Measurements from ENCODE around the gene TBK1. TPM values are rescaled to one million over a fixed set of nuclear protein-coding genes. Genes with fewer than 3 reads are reported as not detected.

The TBK1 gene
- total and polyA plus RNA-seq, 2 of the 13 experiments (the other 11 are each of a cell fraction or from before 2014, with no cell fraction given), result 10.3 to 25.2 TPM

GRCh38 chr12:64478661-64479060 is 26.7 kb downstream of the TBK1 start:
- Histone ChIP-seq H3K9me3 (ENCODE audit: low read length) (no peaks in the 10 kb centered on the region), H3K4me2 (ENCODE audit: low read depth, low read length) (no peak overlapping the region), H3K36me3 (replicated peaks in 1 of 2; ENCODE audit: control insufficient read depth in 1 of 2, insufficient read depth in 2 of 2, low read length in 2 of 2) (peaks cover 4 to 52% of the 10 kb centered on the region in 2 experiments), H3K4me1 (ENCODE audit: insufficient read depth, low read length) (no peaks in the 10 kb centered on the region), H3K79me2 (ENCODE audit: insufficient read depth, low read length) (peaks cover 8% of the 10 kb centered on the region), H3K4me3 (replicated peaks in 1 of 3; ENCODE audit: insufficient read depth in 1 of 3, low read depth in 2 of 3, low read length in 3 of 3) (no peak overlapping the region), H4K20me1 (ENCODE audit: insufficient read depth, low read length) (no peaks in the 10 kb centered on the region), H3K27me3 (ENCODE audit: control insufficient read depth in 1 of 2, insufficient read depth in 2 of 2, low read length in 2 of 2) (no peaks in the 10 kb centered on the region), H3K9ac (ENCODE audit: insufficient read depth, low read depth, low read length) (no peak overlapping the region), H3K27ac (ENCODE audit: extremely low read length, insufficient read depth, low read length) (no peak overlapping the region), H2AFZ (ENCODE audit: low read length) (no peak overlapping the region)
- CTCF ChIA-PET (ENCODE audit: low intra/inter-chr PET ratio, low total read pairs), result no interaction called here
- no peak for ATAC-seq
- FAIRE-seq, result no peak
- BruUV-seq (replicated peaks), result no TSS peak
- in situ Hi-C loops (cut with HindIII; ENCODE audit: extremely low pct_ligation_motif_present, low pct_unique_long_range_greater_than_20kb) (no loop called here), intact Hi-C loops (cut with micrococcal nuclease; ENCODE audit: unreplicated experiment) (no loop called here)
- no peak for TF ChIP-seq MLX (CRISPR knock-in tag; IDR thresholded peaks at IDR 0.05)
- TF ChIP-seq ZNF337 (CRISPR knock-in tag; IDR thresholded peaks at IDR 0.05; ENCODE audit: borderline replicate concordance, low read depth), result no peak
- TF ChIP-seq BCL6 (CRISPR knock-in tag; IDR thresholded peaks at IDR 0.05), result no peak
- peak; percentile 92 to 95 for TF ChIP-seq MAFK (conservative IDR thresholded peaks at IDR 0.05 in 1 of 2, IDR thresholded peaks at IDR 0.05 in 1 of 2; ENCODE audit: low read length in 2 of 2)
- TF ChIP-seq MAFF (IDR thresholded peaks at IDR 0.05; ENCODE audit: low read depth, low read length), result peak; percentile 94
- no peak for TF ChIP-seq CC2D1A (CRISPR knock-in tag; IDR thresholded peaks at IDR 0.05)
- POLR2A ChIA-PET, result no interaction called here
- DNase-seq (ENCODE audit: low spot score), result no peak

- FAIRE-seq, result no peak
- Histone ChIP-seq H4K20me1 (ENCODE audit: insufficient read depth, low read length) (no peaks in the 10 kb centered on the region), H3K9me3 (ENCODE audit: low read length) (no peaks in the 10 kb centered on the region), H3K27me3 (ENCODE audit: control insufficient read depth in 1 of 2, insufficient read depth in 2 of 2, low read length in 2 of 2) (no peaks in the 10 kb centered on the region), H3K9ac (ENCODE audit: insufficient read depth, low read depth, low read length) (no peak overlapping the region), H3K27ac (ENCODE audit: extremely low read length, insufficient read depth, low read length) (no peak overlapping the region), H3K4me2 (ENCODE audit: low read depth, low read length) (no peak overlapping the region), H3K36me3 (replicated peaks in 1 of 2; ENCODE audit: control insufficient read depth in 1 of 2, insufficient read depth in 2 of 2, low read length in 2 of 2) (peaks cover 4 to 46% of the 10 kb centered on the region in 2 experiments), H3K4me3 (replicated peaks in 1 of 3; ENCODE audit: insufficient read depth in 1 of 3, low read depth in 2 of 3, low read length in 3 of 3) (no peak overlapping the region), H2AFZ (ENCODE audit: low read length) (no peak overlapping the region), H3K79me2 (ENCODE audit: insufficient read depth, low read length) (peaks cover 8% of the 10 kb centered on the region), H3K4me1 (ENCODE audit: insufficient read depth, low read length) (no peaks in the 10 kb centered on the region)
- no peak for ATAC-seq
- TF ChIP-seq SKI (IDR thresholded peaks at IDR 0.05; ENCODE audit: partially characterized antibody) (no peak), HNF1B (CRISPR knock-in tag; IDR thresholded peaks at IDR 0.05) (no peak), ZNF251 (CRISPR knock-in tag; IDR thresholded peaks at IDR 0.05) (no peak), HIVEP1 (CRISPR knock-in tag; IDR thresholded peaks at IDR 0.05) (no peak), ZBTB4 (CRISPR knock-in tag; IDR thresholded peaks at IDR 0.05; ENCODE audit: borderline replicate concordance) (no peak), MAFK (conservative IDR thresholded peaks at IDR 0.05 in 1 of 2, IDR thresholded peaks at IDR 0.05 in 1 of 2; ENCODE audit: low read length in 2 of 2) (no peak), ZSCAN9 (CRISPR knock-in tag; IDR thresholded peaks at IDR 0.05; ENCODE audit: borderline replicate concordance) (no peak), ZNF652 (CRISPR knock-in tag; IDR thresholded peaks at IDR 0.05; ENCODE audit: borderline replicate concordance, low read depth) (no peak), TSC22D2 (CRISPR knock-in tag; IDR thresholded peaks at IDR 0.05; ENCODE audit: borderline replicate concordance) (no peak), ZNF703 (CRISPR knock-in tag; IDR thresholded peaks at IDR 0.05; ENCODE audit: borderline replicate concordance) (no peak)
- in situ Hi-C loops (cut with HindIII; ENCODE audit: extremely low pct_ligation_motif_present, low pct_unique_long_range_greater_than_20kb), result no loop called here
- POLR2A ChIA-PET, result no interaction called here
- CTCF ChIA-PET (ENCODE audit: low intra/inter-chr PET ratio, low total read pairs), result no interaction called here
- intact Hi-C loops (cut with micrococcal nuclease; ENCODE audit: unreplicated experiment), result no loop called here
- no peak for DNase-seq (ENCODE audit: low spot score)
- no TSS peak for BruUV-seq (replicated peaks)
- WGBS (ENCODE audit: low lambda C conversion rate), result 97% methylated on average over 1 of the region's 1 CpG
These were observed 28.2 kb downstream of the TBK1 start for GRCh38 chr12:64480148-64480547.
